H1 (cell line): Measurements from ENCODE around the gene RBM4. TPM values are rescaled to one million over a fixed set of nuclear protein-coding genes. Genes with fewer than 3 reads are reported as not detected.
A peak's percentile ranks its signal among the peaks of the same experiment; 100 is the strongest.

Source experiments
- BCL11A ChIP-seq, 2 experiments: IDR thresholded peaks; one replicate each; pipeline ENCODE4 v1.6.1; 2011; ENCODE audit warnings: low read depth in 2 of 2, low read length in 2 of 2, mild to moderate bottlenecking in 2 of 2
- CEBPB ChIP-seq: IDR thresholded peaks from 2 replicates; pipeline ENCODE4 v1.6.1; 2012; ENCODE audit warnings: low read depth, low read length
- CREB1 ChIP-seq: IDR thresholded peaks from 2 replicates; pipeline ENCODE4 v1.6.1; 2012; ENCODE audit warnings: inconsistent platforms
- GABPA ChIP-seq: IDR thresholded peaks from 2 replicates; pipeline ENCODE4 v1.6.1; 2011; ENCODE audit warnings: mild to moderate bottlenecking, low read length, moderate library complexity, borderline replicate concordance; ENCODE audit not compliant: insufficient read depth
- GTF2F1 ChIP-seq: IDR thresholded peaks from 2 replicates; pipeline ENCODE4 v1.6.1; 2012; ENCODE audit warnings: low read depth, low read length, improper control_type of control experiment, borderline replicate concordance
- HDAC2 ChIP-seq, 2 experiments: fragments of 300-600 bp in 1 of 2; sonication (generic) in 1 of 2; IDR thresholded peaks; 2 replicates each; pipeline ENCODE4 v1.6.1; 2011 to 2012; ENCODE audit warnings: low read depth in 2 of 2, low read length in 2 of 2, mild to moderate bottlenecking in 2 of 2, moderate library complexity in 2 of 2, borderline replicate concordance in 1 of 2, inconsistent platforms in 1 of 2
- MAFK ChIP-seq: IDR thresholded peaks from 2 replicates; pipeline ENCODE4 v1.6.1; 2012; ENCODE audit warnings: low read depth, mild to moderate bottlenecking, improper control_type of control experiment, low read length
- RFX5 ChIP-seq: IDR thresholded peaks from 2 replicates; pipeline ENCODE4 v1.6.1; 2011; ENCODE audit warnings: low read depth, low read length, improper control_type of control experiment, borderline replicate concordance
- RXRA ChIP-seq: IDR thresholded peaks from 2 replicates; pipeline ENCODE4 v1.6.1; 2011; ENCODE audit warnings: low read depth, mild to moderate bottlenecking, low read length, moderate library complexity; ENCODE audit not compliant: insufficient read depth
- SIN3A ChIP-seq, 2 experiments: IDR thresholded peaks in 1 of 2; conservative IDR thresholded peaks in 1 of 2; 2 replicates each; pipeline ENCODE4 v1.6.1; 2011 to 2012; ENCODE audit warnings: low read length in 2 of 2, improper control_type of control experiment in 1 of 2, low read depth in 1 of 2, mild to moderate bottlenecking in 1 of 2
- SP4 ChIP-seq: IDR thresholded peaks from 2 replicates; pipeline ENCODE4 v1.6.1; 2012; ENCODE audit warnings: low read length, inconsistent platforms
- polyA plus RNA-seq, 7 experiments: library from polyadenylated mRNA; depleted of rRNA in 3 of 7; stranded (reverse) in 5 of 7; unstranded in 2 of 7; fragments of >200 nt in 5 of 7; fragments of 200-250 nt in 2 of 7; gene quantifications; 1 replicate in 5 of 7; 2 replicates in 1 of 7; 4 replicates in 1 of 7; pipeline versions ENCODE4 v1.2.1 to v1.2.3, GENCODE V29; 2011 to 2013; ENCODE audit warnings: missing spikeins in 2 of 7, mixed read lengths in 2 of 7
- total RNA-seq: library from RNA; stranded (reverse); fragmentation: NEBNext Ultra II Directional; extraction: Animal tissue kit (Norgen Biotek cat#: 25700); gene quantifications from 2 replicates; pipeline ENCODE4 v1.2.1, GENCODE V29; 2021
- TF ChIP-seq, protein P1 (sequence below): IDR thresholded peaks from 2 replicates; pipeline ENCODE4 v1.6.1; 2012; ENCODE audit warnings: inconsistent platforms

RBM4 gene
- total and polyA plus RNA-seq, 2 of the 8 experiments (the other 6 are each of a cell fraction or from before 2014, with no cell fraction given), result 192 to 330 TPM

GRCh38 chr11:66638177-66639065, at the start of gene RBM4 (continued):
- TF ChIP-seq RFX5, result 0 out of 2 replicates have a peak, but pooled peaks have one; percentile 13
- TF ChIP-seq RXRA, result no peak
- no peak for TF ChIP-seq SP4
- TF ChIP-seq MAFK, result no peak
- TF ChIP-seq GABPA, result no peak
- 0 out of 2 replicates have a peak, but pooled peaks have one; percentile 30 for TF ChIP-seq GTF2F1
- TF ChIP-seq CEBPB, result peak; percentile 64
- TF ChIP-seq HDAC2 (IDR thresholded peaks at IDR 0.05; ENCODE audit: borderline replicate concordance in 1 of 2, low read depth in 2 of 2, low read length in 2 of 2), result peak in 1 of 2 experiments; percentile 6; a peak in 2 of 4 replicates
- no peak for TF ChIP-seq BCL11A (IDR thresholded peaks at IDR 0.05; ENCODE audit: low read depth in 2 of 2, low read length in 2 of 2)
- TF ChIP-seq SIN3A (conservative IDR thresholded peaks at IDR 0.05 in 1 of 2, IDR thresholded peaks at IDR 0.05 in 1 of 2; ENCODE audit: low read depth in 1 of 2, low read length in 2 of 2), result peak; percentile 60 to 84; a peak in 2 of 4 replicates
- TF ChIP-seq, protein P1, sequence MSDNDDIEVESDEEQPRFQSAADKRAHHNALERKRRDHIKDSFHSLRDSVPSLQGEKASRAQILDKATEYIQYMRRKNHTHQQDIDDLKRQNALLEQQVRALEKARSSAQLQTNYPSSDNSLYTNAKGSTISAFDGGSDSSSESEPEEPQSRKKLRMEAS, result peak; percentile 87
- peak; percentile 77 for TF ChIP-seq CREB1
- TF ChIP-seq, all 59 proteins: peak for 28
